Hepatocyte (in vitro differentiated cells): ENCODE results near the gene PREX1.

Experiments
- CTCF ChIP-seq: fragments of 200-600 bp; sonication (generic); IDR thresholded peaks from 2 replicates; pipeline ENCODE4 v1.5.1; 2016; ENCODE audit warnings: antibody characterized with exemption, mild to moderate bottlenecking; ENCODE audit not compliant: poor library complexity
- EZH2 ChIP-seq: fragments of 200-600 bp; sonication (generic); IDR thresholded peaks from 2 replicates; pipeline ENCODE4 v1.6.1; 2016; ENCODE audit warnings: antibody characterized with exemption, mild to moderate bottlenecking, borderline replicate concordance
- EZH2phosphoT487 ChIP-seq: fragments of 200-600 bp; sonication (generic); IDR thresholded peaks from one replicate; pipeline ENCODE4 v1.6.1; 2018; ENCODE audit warnings: antibody characterized with exemption, mild to moderate bottlenecking, low read depth, moderate library complexity; ENCODE audit not compliant: unreplicated experiment, severe bottlenecking

- TF ChIP-seq EZH2 (no peak), CTCF (no peak), EZH2phosphoT487 (no peak)
Observed at GRCh38 chr20:48574383-48574782, 253.4 kb downstream of the PREX1 start.
